ENCODE data around the gene CYTH1. TPM values are rescaled to one million over a fixed set of nuclear protein-coding genes. Genes with fewer than 3 reads are reported as not detected.

CYTH1 gene
- total RNA-seq, 1 donor = 21.4 TPM

GRCh38 chr17:78652024-78652423 lies 130.0 kb downstream of the CYTH1 start:
- TF ChIP-seq CTCF (IDR thresholded peaks at IDR 0.05; ENCODE audit: extremely low read depth, low read depth, low read length) = no peak
- H4K20me1 ChIP-seq (ENCODE audit: insufficient read depth, low read length) = no peaks in the 10 kb centered on the region
- H3K9me3 ChIP-seq (ENCODE audit: low read depth, low read length) = no peaks in the 10 kb centered on the region
- no peak overlapping the region for H3K4me3 ChIP-seq (ENCODE audit: insufficient read depth, low read length)
- peaks cover 13% of the 10 kb centered on the region for H3K4me1 ChIP-seq (ENCODE audit: insufficient read depth, low read length)
- no peak overlapping the region for H2AFZ ChIP-seq (ENCODE audit: low read length)
- no peak overlapping the region for H3K27ac ChIP-seq (ENCODE audit: low read depth, low read length)
- H3K27me3 ChIP-seq (ENCODE audit: insufficient read depth, low read length) = no peaks in the 10 kb centered on the region
- H3K36me3 ChIP-seq (ENCODE audit: insufficient read depth, low read length) = no peaks in the 10 kb centered on the region
- H3K79me2 ChIP-seq (ENCODE audit: insufficient read depth, low read length) = no peaks in the 10 kb centered on the region
- no peak overlapping the region for H3K4me2 ChIP-seq (ENCODE audit: insufficient read depth, low read length)
- DNase-seq (ENCODE audit: insufficient read length, low spot score, missing footprints) = no peak

GRCh38 chr17:78651554-78651953 lies 130.5 kb downstream of the CYTH1 start:
- no peak for TF ChIP-seq CTCF (IDR thresholded peaks at IDR 0.05; ENCODE audit: extremely low read depth, low read depth, low read length)
- peaks cover 13% of the 10 kb centered on the region for H3K4me1 ChIP-seq (ENCODE audit: insufficient read depth, low read length)
- H3K4me2 ChIP-seq (ENCODE audit: insufficient read depth, low read length) = no peak overlapping the region
- H2AFZ ChIP-seq (ENCODE audit: low read length) = no peak overlapping the region
- H3K27me3 ChIP-seq (ENCODE audit: insufficient read depth, low read length) = no peaks in the 10 kb centered on the region
- H3K9me3 ChIP-seq (ENCODE audit: low read depth, low read length) = no peaks in the 10 kb centered on the region
- no peaks in the 10 kb centered on the region for H3K79me2 ChIP-seq (ENCODE audit: insufficient read depth, low read length)
- H3K4me3 ChIP-seq (ENCODE audit: insufficient read depth, low read length) = no peak overlapping the region
- H4K20me1 ChIP-seq (ENCODE audit: insufficient read depth, low read length) = no peaks in the 10 kb centered on the region
- no peak overlapping the region for H3K27ac ChIP-seq (ENCODE audit: low read depth, low read length)
- no peaks in the 10 kb centered on the region for H3K36me3 ChIP-seq (ENCODE audit: insufficient read depth, low read length)
- peak; percentile 81 for DNase-seq (ENCODE audit: insufficient read length, low spot score, missing footprints)

- Histone ChIP-seq H3K79me2 (ENCODE audit: insufficient read depth, low read length) (no peaks in the 10 kb centered on the region), H3K27ac (ENCODE audit: low read depth, low read length) (no peak overlapping the region), H3K27me3 (ENCODE audit: insufficient read depth, low read length) (no peaks in the 10 kb centered on the region), H3K4me1 (ENCODE audit: insufficient read depth, low read length) (peaks cover 13% of the 10 kb centered on the region), H3K9me3 (ENCODE audit: low read depth, low read length) (no peaks in the 10 kb centered on the region), H4K20me1 (ENCODE audit: insufficient read depth, low read length) (no peaks in the 10 kb centered on the region), H3K4me3 (ENCODE audit: insufficient read depth, low read length) (no peak overlapping the region), H2AFZ (ENCODE audit: low read length) (no peak overlapping the region), H3K36me3 (ENCODE audit: insufficient read depth, low read length) (no peaks in the 10 kb centered on the region), H3K4me2 (ENCODE audit: insufficient read depth, low read length) (no peak overlapping the region)
- TF ChIP-seq CTCF (IDR thresholded peaks at IDR 0.05; ENCODE audit: extremely low read depth, low read depth, low read length) = no peak
- DNase-seq (ENCODE audit: insufficient read length, low spot score, missing footprints) = no peak
Observed at GRCh38 chr17:78650093-78650715, 131.9 kb downstream of the CYTH1 start.

GRCh38 chr17:78648293-78648692 lies 133.8 kb downstream of the CYTH1 start:
- H3K4me3 ChIP-seq (ENCODE audit: insufficient read depth, low read length) = no peak overlapping the region
- no peaks in the 10 kb centered on the region for H3K79me2 ChIP-seq (ENCODE audit: insufficient read depth, low read length)

More at GRCh38 chr17:78648293-78648692, 133.8 kb downstream of the CYTH1 start:
- Histone ChIP-seq H3K9me3 (ENCODE audit: low read depth, low read length) (no peaks in the 10 kb centered on the region), H3K27ac (ENCODE audit: low read depth, low read length) (no peak overlapping the region), H3K4me1 (ENCODE audit: insufficient read depth, low read length) (peaks cover 9% of the 10 kb centered on the region), H4K20me1 (ENCODE audit: insufficient read depth, low read length) (no peaks in the 10 kb centered on the region), H3K27me3 (ENCODE audit: insufficient read depth, low read length) (no peaks in the 10 kb centered on the region), H3K4me2 (ENCODE audit: insufficient read depth, low read length) (no peak overlapping the region), H2AFZ (ENCODE audit: low read length) (no peak overlapping the region), H3K36me3 (ENCODE audit: insufficient read depth, low read length) (no peaks in the 10 kb centered on the region)
- DNase-seq (ENCODE audit: insufficient read length, low spot score, missing footprints) = no peak
- no peak for TF ChIP-seq CTCF (IDR thresholded peaks at IDR 0.05; ENCODE audit: extremely low read depth, low read depth, low read length)
